Loucy (cell line): Measurements from ENCODE around the gene GALNT7.

Source experiments
- EZH2phosphoT487 ChIP-seq: fragments of 200-600 bp; IDR thresholded peaks from 2 replicates; pipeline ENCODE4 v1.6.1; 2018; ENCODE audit warnings: antibody characterized with exemption, mild to moderate bottlenecking, moderate library complexity, borderline replicate concordance
- TF ChIP-seq, protein P1 (sequence below): fragments of 200-600 bp; sonication (generic); conservative IDR thresholded peaks from 2 replicates; pipeline ENCODE4 v1.5.1; 2014; ENCODE audit warnings: mild to moderate bottlenecking, antibody characterized with exemption, low read length

DNA sequence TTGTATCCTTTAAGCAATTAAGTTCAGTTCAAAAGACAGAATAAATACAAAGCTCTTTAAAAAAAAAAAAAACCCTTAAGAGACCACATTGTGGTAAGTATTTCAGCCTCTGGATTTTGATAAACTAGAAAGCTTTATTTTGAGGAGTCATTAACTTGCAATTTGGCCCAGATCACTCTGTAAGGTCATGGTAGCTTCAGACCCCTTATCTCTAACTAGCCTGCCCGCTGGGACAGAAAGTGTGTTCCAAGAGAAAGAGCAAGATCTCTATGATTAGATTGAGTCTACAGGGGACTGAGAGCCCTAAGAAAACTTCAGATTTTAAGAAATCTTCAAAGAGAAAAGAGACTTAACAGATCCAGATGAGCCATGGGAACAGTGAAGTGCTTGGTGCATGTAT, 45.6 kb downstream of the GALNT7 start:
- TF ChIP-seq, protein P1, sequence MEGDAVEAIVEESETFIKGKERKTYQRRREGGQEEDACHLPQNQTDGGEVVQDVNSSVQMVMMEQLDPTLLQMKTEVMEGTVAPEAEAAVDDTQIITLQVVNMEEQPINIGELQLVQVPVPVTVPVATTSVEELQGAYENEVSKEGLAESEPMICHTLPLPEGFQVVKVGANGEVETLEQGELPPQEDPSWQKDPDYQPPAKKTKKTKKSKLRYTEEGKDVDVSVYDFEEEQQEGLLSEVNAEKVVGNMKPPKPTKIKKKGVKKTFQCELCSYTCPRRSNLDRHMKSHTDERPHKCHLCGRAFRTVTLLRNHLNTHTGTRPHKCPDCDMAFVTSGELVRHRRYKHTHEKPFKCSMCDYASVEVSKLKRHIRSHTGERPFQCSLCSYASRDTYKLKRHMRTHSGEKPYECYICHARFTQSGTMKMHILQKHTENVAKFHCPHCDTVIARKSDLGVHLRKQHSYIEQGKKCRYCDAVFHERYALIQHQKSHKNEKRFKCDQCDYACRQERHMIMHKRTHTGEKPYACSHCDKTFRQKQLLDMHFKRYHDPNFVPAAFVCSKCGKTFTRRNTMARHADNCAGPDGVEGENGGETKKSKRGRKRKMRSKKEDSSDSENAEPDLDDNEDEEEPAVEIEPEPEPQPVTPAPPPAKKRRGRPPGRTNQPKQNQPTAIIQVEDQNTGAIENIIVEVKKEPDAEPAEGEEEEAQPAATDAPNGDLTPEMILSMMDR: no peak
- TF ChIP-seq EZH2phosphoT487: no peak
